HG02623 (cell line): ENCODE data around the gene PIWIL4.

Experiments used
- ATAC-seq: cut with Tn5 transposase; IDR thresholded peaks from one replicate; pipeline ENCODE4 v1.9.1; 2021; ENCODE audit warnings: moderate library complexity; ENCODE audit not compliant: unreplicated experiment

Gene PIWIL4

DNA sequence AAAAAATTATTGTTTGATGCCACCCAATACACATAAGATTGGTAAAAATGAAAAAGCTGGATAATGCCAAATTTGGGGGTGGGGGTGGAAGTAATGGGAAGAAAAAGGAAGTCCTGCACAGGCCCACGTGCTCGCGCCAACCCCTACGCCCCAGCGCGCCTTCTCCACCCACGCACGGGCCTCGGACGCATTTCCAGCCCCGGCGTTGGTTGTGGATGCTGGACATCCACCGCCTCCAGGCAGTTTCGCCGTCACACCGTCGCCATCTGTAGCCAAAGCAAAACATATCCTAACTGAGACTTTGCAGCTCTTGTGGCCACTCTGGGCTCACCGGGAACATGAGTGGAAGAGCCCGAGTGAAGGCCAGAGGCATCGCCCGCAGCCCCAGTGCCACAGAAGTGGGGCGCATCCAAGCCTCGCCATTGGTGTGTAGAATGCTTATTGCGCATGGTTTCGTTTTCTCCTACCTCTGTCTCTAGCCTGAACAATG is at the start of gene PIWIL4:
PIWIL4 (plus strand) TSS at position 188 of the 490 bp plus-strand sequence; CDS start at position 339, 151 bp downstream.
- no peak for ATAC-seq

DNA sequence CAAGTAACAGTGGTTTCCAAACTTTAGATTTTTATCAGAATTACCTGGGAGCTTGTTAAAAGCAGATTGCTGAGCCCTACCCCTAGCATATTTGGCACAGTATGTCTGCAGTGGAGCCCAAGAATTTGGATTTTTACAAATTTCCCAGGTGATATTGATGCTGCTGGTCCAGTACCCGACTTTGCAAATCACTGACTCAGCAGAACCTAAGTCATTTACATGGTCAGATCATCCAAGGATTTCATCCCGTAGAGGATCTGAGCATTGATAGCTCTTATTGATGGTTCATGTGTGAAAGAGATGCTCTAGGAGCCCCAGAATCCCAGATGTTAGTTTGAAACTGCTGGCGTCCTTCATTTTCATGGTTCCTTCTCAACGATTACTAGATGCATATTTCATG is 48.9 kb upstream of the PIWIL4 start:
- no peak for ATAC-seq

DNA sequence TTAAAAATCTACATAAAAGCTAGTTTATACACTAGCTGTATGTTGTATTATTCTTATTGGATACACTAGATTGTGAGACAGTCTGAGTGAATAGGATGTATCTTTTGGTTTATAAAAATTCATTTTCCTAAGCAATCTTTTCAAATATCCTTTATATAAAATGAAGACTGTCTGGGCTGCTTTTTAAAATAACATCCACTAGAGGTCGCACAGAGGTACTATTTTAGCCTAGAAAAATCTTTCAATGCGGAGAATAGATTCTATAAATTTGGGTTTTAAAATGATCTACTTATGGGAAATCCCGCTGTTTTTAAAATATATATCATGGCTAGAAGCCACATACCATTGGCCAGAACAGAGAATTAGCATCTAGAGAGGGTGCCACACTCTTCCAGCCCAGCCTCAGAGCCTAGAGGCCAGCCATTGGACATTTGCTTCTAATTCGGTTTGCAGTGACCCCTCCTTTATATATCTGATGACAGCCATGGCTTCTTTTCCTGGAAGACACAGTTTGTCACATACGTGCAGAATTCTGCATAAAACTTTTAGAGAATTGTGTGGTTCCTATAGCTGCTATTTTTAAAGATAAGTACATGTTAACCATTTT is 47.6 kb upstream of the PIWIL4 start:
- ATAC-seq, result no peak

DNA sequence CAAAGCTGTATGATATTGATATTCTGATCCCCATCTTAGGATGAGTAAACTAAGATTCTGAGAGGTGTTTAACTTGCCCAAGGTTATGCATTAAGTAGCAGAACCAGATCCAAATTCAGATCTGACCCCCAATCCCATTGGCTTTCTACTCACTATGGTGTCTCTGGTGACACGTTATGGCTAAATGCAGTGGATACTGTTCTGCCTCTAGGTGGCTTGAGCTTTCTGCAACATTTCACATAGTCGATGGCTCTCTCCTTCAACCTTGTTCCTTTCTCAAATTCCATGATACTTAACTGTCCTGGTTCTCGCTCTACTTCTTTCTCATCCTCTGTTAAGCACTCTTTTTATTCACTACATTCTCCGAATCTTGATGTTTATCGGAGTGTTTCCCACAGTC is 45.5 kb upstream of the PIWIL4 start:
- ATAC-seq, result no peak

DNA sequence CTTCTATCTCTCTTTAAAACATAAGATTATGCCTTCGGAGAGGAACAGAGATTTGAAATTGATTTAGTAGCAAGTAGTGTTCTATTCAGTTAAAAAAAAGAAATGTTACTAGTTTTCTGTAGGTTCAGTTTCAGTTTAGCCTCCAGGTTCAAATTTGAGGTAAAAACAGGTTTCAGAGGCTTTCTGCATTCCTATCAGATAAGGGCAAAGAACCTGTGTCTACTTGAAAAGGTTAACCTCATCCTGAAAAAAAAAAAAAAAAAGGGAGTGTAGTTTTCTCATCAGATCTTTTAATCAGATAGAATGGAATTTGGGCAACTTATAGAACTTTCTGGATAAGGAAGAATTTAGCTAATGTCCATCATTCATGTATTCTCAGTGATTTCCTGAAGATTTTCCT is 42.8 kb upstream of the PIWIL4 start:
- ATAC-seq, result no peak

DNA sequence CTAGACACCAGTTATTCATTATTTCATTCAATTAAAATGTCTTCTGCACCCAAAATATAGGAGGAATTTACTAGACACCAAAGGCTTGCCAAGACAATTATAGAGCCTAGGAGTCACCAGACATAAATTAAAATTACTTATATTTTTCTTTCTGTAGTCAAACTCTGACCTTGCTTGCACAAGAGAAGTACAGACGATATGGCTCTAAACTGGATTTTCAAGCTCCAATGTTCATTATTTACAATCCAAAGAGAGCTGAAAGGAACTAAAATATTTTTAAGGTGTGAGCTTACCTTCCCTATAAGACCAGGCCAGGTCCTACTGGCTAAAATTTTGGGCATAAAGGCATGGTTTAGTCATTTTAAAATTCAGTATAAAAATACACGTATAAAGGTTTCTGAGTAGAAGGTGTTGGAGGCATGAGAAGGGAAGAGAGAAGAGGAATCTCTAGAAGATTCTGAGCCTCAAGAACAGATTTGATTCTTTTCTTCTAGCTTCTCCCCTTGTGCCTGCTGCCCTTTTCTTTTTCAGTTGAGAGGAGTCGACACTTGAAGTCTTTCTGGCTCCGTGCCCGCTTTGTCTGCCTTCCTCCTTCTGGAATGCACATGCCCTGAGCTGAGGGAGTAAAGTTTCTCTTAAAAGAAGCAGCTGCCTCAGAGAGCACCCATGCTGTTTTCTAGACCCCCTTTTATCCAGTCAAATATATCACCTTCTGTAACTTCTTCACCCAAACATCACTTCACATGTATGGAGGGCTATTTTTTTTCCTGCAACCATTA is 41.4 kb upstream of the PIWIL4 start:
- no peak for ATAC-seq

DNA sequence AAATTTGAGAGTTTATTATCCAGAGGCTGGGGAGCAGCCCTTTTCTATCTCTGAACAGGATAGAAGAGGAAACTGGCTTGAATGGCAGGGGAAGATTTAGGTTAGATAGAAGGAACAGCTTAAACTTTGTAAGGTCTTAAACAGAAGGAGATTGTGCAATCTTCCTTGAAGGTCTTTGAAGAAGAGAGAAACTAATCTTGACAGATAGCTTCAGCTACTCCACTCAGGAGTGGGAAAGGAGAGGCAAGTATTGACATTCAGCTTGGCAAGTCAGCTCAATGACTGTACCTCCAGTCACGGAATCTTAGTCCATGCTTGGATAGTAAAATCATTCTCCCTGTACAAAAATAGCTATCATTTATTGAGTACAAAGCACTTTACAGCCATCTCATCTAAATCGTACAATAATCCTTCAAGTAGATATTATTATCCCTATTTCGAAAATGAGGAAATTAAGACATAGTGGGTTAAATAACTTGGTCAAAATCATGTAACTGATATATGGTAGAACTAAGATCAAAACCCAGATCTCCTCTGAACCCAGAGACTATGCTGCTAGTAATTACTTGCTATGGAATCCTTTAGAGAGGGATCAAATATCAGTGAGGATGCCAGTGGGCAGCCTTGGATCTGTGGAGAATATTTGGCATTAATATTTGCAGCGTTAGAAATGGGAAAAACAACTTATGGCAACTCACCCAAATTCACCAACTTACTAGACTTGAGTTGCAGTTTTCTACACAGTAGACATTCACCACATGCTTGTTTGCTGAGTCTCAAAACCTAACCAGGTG is 40.3 kb upstream of the PIWIL4 start:
- no peak for ATAC-seq

DNA sequence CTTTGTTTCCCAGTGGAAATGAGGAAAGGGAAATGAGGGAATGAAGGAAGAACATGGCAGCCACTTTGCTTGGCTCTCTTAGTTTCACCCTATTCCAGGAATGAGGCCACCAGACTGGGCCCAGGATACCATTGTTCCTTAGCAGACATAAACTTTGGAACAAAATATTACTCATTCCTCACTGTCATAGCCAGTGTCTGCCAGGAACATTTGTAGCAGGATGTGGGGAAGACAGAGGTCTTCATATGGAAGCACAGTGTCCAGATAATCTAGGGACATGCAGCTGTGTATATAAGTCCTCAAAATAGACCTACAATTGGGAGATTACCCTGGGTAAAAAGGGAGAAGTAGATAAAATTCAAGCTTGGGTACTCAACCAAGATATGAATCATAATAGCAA is 38.6 kb upstream of the PIWIL4 start:
- no peak for ATAC-seq

DNA sequence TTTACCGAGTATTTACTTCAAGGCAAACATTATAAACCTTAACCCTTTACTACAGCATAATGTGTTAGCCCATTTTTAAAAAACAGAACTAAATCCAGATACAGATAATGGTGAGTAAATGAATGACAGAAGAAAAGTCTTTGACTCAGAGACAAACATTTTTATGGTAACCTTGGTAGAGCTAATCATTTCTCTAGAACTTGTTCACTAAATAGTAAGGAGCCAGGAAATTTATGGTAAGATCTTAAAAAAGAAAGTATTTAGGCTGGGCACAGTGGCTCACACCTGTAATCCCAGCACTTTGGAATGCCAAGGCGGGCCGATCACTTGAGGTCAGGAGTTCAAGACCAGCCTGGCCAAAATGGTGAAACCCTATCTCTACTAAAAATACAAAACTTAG is 35.0 kb upstream of the PIWIL4 start:
- ATAC-seq, result no peak

DNA sequence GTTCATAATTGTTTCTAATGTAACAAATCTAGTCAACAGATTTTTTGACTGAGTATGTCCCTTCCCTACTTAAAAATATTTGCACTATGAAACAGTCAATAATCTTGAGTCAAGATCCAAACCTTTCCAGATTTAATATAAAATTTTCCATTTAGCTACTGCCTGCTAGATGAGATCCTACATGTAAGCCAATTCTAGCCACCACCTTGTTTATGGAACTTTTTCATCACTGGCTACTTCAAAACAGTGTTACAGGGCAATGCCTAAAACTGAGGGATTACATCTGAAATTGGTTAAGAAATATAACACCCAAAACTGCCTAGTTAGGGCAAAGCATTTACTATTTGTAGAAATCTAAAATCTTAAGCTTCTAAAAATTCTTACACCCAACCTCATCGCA is 34.0 kb upstream of the PIWIL4 start:
- ATAC-seq, result no peak

DNA sequence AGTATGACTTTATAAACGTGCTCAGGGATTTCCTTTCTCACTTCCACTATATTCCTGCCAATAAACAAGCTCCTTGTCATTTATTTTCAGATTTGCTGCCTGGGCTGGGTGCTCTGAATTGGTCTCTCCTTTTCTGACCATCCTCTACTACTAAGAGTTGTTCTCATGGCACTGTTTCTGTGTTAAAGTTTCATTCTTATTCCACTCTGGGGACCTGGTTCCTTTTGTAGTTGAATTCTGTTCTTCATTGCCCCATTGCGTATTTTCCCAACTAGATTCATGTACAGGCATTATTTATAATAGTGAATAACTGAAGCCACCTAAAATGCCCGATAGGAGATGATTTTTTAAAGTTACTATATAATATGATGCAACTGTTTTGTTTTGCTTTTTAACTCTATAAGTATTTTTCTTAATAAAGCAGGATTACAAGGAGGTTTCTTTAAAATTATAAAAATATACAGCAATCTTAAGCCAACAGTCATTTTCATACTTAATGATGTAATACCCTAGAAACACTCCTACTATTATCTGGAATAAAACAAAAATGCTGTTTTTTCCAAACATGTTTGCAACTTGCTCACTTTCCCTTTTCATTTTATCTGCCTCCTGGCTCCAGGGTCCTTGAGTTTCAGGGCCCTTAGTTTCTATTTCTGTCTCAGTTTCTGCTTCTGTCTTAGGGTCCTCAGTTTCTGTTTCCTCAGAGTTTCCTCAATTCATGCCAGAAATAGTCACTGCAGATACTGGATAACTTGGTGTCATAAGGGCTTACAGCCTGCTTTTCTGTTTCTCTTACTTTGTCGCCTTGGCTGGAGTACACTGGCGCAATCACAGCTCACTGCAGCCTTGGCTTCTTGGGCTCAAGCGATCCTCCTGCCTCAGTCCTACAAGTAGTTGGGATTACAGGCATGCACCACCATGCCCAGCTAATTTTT is 33.2 kb upstream of the PIWIL4 start:
- no peak for ATAC-seq

DNA sequence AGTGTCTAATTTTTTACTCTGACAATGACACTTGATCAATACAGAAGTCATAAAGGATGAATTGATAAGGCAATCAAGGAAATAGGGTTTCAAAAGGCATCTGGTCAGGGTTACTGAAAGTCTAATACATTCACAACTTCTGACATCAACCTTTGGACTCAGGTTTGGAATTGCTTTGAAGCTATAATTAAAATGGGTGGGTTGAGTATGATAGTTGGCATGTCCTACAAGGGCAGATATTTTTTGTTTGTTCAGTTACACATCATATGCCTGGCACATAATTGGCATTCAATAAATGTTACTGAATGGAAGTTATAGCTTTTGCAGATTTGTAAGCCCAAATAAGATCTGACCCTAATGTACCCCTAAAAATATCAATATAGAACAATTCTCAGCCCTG is 30.8 kb upstream of the PIWIL4 start:
- no peak for ATAC-seq

DNA sequence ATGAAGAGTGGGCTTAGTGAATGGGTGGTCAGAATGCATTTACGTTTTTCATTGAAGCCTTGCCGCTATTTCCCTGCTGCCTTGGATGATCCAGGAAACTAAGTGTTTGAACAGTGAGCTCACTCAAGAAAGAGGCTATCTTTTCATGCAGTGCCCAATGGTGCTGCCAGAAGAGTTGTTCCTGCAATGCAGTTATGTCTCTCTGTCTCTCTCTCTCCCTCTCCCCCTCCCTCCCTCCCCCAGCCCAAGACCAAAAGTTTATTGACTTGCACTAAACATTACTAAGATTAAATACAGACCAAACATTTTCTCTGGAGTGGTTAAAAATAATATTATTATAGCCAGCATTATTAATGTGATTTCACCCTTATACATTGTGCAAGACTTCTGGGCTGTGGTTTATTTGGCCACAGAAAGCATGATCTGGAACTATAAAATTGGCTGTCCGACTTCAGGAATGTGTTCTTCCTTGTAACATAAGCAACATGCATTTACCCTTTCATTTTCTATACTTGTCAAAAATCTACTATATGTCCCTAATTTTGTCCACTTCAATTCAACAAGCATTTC is 30.1 kb upstream of the PIWIL4 start:
- ATAC-seq, result no peak

DNA sequence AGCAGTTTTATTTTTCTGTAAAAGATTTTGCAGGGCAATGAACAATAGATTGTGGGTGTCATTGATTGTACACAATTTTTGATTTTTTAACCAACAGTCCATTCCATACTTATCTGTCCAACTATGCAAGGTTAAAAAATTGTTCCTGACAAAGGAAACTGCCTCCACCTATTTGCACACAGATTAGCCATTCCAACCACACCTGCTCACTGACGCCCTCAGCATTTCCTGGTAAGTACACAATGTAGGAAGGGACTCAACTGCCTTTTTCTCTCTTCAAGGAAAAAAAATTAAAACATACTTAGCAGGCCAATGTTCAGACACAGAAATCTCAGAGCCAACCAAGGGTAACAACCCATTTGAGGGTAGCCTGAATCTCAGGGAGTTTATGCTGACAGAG is 27.7 kb upstream of the PIWIL4 start:
- no peak for ATAC-seq

DNA sequence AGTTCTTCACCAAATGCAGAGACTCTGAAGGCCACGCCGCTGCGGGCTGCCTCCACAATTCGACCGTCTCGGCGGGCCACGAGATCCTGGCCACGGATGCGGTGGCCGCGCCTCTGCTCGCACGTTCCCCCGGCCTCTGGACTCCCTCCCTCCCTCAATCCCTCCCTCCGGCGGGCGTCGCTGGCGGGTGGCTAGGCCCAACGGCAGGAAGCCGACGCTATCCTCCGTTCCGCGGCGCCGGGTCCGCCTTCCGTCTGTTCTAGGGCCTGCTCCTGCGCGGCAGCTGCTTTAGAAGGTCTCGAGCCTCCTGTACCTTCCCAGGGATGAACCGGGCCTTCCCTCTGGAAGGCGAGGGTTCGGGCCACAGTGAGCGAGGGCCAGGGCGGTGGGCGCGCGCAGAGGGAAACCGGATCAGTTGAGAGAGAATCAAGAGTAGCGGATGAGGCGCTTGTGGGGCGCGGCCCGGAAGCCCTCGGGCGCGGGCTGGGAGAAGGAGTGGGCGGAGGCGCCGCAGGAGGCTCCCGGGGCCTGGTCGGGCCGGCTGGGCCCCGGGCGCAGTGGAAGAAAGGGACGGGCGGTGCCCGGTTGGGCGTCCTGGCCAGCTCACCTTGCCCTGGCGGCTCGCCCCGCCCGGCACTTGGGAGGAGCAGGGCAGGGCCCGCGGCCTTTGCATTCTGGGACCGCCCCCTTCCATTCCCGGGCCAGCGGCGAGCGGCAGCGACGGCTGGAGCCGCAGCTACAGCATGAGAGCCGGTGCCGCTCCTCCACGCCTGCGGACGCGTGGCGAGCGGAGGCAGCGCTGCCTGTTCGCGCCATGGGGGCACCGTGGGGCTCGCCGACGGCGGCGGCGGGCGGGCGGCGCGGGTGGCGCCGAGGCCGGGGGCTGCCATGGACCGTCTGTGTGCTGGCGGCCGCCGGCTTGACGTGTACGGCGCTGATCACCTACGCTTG is 23.2 kb upstream of the PIWIL4 start, which contains the start of gene FUT4:
FUT4 (plus strand) TSS at position 227 of the 951 bp plus-strand sequence; CDS start at position 440, 213 bp downstream.
- ATAC-seq, result peak; percentile 85

DNA sequence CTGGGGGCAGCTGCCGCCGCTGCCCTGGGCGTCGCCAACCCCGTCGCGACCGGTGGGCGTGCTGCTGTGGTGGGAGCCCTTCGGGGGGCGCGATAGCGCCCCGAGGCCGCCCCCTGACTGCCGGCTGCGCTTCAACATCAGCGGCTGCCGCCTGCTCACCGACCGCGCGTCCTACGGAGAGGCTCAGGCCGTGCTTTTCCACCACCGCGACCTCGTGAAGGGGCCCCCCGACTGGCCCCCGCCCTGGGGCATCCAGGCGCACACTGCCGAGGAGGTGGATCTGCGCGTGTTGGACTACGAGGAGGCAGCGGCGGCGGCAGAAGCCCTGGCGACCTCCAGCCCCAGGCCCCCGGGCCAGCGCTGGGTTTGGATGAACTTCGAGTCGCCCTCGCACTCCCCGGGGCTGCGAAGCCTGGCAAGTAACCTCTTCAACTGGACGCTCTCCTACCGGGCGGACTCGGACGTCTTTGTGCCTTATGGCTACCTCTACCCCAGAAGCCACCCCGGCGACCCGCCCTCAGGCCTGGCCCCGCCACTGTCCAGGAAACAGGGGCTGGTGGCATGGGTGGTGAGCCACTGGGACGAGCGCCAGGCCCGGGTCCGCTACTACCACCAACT is 22.4 kb upstream of the PIWIL4 start:
- ATAC-seq, result no peak

DNA sequence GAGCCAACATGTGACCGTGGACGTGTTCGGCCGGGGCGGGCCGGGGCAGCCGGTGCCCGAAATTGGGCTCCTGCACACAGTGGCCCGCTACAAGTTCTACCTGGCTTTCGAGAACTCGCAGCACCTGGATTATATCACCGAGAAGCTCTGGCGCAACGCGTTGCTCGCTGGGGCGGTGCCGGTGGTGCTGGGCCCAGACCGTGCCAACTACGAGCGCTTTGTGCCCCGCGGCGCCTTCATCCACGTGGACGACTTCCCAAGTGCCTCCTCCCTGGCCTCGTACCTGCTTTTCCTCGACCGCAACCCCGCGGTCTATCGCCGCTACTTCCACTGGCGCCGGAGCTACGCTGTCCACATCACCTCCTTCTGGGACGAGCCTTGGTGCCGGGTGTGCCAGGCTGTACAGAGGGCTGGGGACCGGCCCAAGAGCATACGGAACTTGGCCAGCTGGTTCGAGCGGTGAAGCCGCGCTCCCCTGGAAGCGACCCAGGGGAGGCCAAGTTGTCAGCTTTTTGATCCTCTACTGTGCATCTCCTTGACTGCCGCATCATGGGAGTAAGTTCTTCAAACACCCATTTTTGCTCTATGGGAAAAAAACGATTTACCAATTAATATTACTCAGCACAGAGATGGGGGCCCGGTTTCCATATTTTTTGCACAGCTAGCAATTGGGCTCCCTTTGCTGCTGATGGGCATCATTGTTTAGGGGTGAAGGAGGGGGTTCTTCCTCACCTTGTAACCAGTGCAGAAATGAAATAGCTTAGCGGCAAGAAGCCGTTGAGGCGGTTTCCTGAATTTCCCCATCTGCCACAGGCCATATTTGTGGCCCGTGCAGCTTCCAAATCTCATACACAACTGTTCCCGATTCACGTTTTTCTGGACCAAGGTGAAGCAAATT is 21.7 kb upstream of the PIWIL4 start:
- ATAC-seq, result no peak

DNA sequence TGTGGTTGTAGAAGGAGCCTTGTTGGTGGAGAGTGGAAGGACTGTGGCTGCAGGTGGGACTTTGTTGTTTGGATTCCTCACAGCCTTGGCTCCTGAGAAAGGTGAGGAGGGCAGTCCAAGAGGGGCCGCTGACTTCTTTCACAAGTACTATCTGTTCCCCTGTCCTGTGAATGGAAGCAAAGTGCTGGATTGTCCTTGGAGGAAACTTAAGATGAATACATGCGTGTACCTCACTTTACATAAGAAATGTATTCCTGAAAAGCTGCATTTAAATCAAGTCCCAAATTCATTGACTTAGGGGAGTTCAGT is 21.1 kb upstream of the PIWIL4 start:
- ATAC-seq, result no peak
